Head of caudate nucleus (tissue), 42 donors: ENCODE data around the gene MAG.

ENCODE experiments used
- DNase-seq, 42 donors: peaks; one replicate each; pipeline versions ENCODE4 v3.0.0 to v3.0.0-alpha.2; 2020 to 2021; ENCODE audit warnings: mixed read lengths in 7 of 42
- intact Hi-C: fragments of 100-400 bp; cut with DNase I; formaldehyde crosslinking; loops from one replicate; pipeline ENCODE4 v1.15.0; 2022

The MAG gene

DNA sequence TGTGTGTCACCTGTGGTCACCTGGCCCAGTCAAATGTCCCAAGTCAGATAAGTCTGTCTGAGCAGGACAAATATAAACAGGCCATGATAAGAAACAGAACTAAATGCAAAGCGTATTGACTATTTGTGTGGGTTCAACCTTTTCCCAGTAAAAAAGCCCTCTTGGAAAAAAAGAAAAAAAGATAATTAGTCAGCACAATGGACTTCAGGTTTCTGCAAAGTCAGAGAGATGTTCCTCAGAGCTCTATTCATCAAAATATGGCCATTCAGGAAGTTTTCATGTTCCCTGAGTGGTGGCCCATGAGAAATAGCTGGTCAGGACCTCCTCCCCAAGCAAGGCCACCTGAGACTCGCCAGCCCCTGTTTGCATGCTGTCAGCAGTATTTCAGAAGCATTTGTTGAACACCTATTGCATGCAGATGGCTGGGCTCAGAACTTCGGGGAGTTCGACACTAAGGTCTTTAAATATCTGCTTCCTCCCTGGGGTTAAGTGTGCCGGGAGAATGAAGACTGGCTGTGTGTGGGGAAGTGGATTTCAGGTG, 69.0 kb downstream of the MAG start:
- intact Hi-C loops: no loop called here

DNA sequence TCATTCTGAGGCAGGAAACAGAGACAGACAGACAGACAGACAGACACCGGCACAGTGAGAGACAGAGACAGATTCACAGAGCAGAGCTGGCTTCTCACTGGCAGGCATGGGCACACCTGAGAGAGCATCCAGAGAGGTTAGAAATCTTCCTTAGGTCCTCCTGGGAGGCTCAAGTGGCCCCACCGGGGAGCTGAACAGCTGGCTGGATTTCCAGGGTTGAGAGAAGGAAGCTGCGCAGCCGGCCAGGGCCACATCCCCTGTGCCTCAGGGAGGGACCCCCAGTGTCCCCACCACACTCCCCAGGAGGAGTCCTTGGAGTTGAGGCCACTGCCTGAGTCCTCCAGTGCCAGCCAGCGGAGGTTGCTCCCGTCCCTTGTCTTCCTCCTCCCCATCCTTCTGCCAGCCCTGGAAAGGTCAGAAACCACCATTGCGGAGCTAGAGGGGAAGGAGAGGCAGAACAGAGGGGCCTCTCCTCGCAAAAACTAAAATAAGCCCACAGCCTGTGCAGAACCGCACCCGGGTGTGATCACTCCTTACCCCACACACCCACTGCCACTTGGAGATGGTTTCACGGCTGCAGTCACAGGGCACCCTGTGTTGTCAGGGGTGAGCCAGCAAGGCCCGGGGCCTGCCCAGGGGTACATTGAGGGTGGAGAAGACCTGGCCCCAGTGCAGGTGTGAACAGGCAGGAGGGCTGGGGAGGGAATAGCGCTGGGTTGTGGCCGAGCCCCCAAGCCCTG, 70.5 kb downstream of the MAG start:
- DNase-seq: peak in 1 of 42 donors; percentile 10
- intact Hi-C loops: no loop called here

More for the DNA sequence above, 69.0 kb downstream of the MAG start:
- DNase-seq: no peak

DNA sequence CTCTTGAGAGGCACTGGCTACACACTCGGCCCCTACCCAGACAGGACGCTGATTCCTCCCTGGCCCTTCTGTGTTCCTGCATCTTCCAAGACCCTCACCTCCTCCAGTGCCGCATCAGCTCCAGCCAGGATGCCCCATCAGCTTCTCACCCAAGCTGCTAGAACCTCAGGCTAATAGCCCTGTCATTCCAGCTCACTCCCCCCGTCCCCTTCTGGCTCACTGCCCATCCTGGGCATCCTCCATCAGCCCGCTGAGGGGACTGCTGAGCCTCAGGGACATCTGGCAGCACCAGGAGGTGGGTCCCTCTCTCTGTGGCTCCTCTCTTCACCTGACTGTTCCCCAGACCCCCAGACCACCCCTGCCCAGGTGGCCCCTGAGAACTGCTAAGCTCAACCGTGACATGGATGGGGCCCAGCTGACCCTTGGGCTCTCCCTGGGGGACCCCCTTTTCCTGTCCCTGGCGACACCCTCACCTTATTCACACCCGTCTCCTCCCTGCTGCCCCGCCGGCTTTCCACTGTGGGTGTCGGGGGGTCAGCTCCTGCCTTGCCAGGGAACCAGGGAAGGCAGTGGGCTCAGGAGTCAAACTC, 71.1 kb downstream of the MAG start:
- DNase-seq: peak in 1 of 42 donors; percentile 14
- intact Hi-C loops: no loop called here
